HCT116 (cell line): Measurements from ENCODE around the gene PTTG2. TPM values are rescaled to one million over a fixed set of nuclear protein-coding genes. Genes with fewer than 3 reads are reported as not detected.

ENCODE experiments used
- ATAC-seq: fragments of 200-7000 bp; cut with Tn5 transposase; 2 replicates; pipeline ENCODE4 v1.9.1; 2020; ENCODE audit warnings: mild to moderate bottlenecking, moderate library complexity
- BruUV-seq: library from RNA; stranded (reverse); fragments of 400-500 nt; replicated peaks from 2 replicates; lab custom pipeline; 2021; lab: Mats Ljungman, UMichigan
- CTCF ChIA-PET: fragments of 300-600 bp; sonication (Branson Sonifier 250); formaldehyde crosslinking; loops from one replicate; lab custom pipeline; 2021; ENCODE audit warnings: antibody characterized with exemption; lab: Charles Lee
- POLR2A ChIA-PET: fragments of 300-600, 350-600 bp; sonication (Branson Sonifier 250); formaldehyde crosslinking; loops from one replicate; lab custom pipeline; 2021; ENCODE audit warnings: antibody characterized with exemption; lab: Charles Lee
- RAD21 ChIA-PET, 2 experiments: fragments of 300-600 bp; sonication (Branson Sonifier 250); formaldehyde crosslinking; loops; one replicate each; lab custom pipeline; 2023; ENCODE audit warnings: low total read pairs in 2 of 2; ENCODE audit not compliant: uncharacterized antibody in 2 of 2, unreplicated experiment in 2 of 2, low non-redundant PET in 1 of 2; lab: Charles Lee
- DNase-seq: peaks from one replicate; pipeline ENCODE4 v3.0.0-alpha.2; 2010; ENCODE audit warnings: low read depth, low spot score
- H2AFZ ChIP-seq: fragments of 200-600 bp; shearing (Covaris generic), sonication (generic); 2 replicates; pipeline ENCODE4 v1.6.1; 2017; ENCODE audit warnings: low read depth, mixed run types, mixed read lengths, antibody characterized with exemption, low read length; ENCODE audit not compliant: poor library complexity, severe bottlenecking
- H3K27ac ChIP-seq: 2 replicates; pipeline ENCODE4 v1.5.1; 2012; ENCODE audit warnings: low read depth, low read length
- H3K27me3 ChIP-seq: fragments of 200-600 bp; sonication (generic); 2 replicates; pipeline ENCODE4 v1.6.1; 2016; ENCODE audit warnings: mixed run types, low read length, mixed read lengths; ENCODE audit not compliant: insufficient read depth
- H3K36me3 ChIP-seq, 2 experiments: fragments of 200-500 bp in 1 of 2; fragments of 200-600 bp in 1 of 2; sonication (Bioruptor generic) in 1 of 2; sonication (generic) in 1 of 2; 2 replicates each; pipeline versions ENCODE4 v1.5.1 to v1.6.1; 2014 to 2016; ENCODE audit warnings: low read length in 2 of 2, inconsistent platforms in 1 of 2, mixed read lengths in 1 of 2, mixed run types in 1 of 2; ENCODE audit not compliant: insufficient read depth in 2 of 2, control insufficient read depth in 1 of 2
- H3K4me1 ChIP-seq, 2 experiments: fragments of 200-600 bp in 1 of 2; sonication (generic) in 1 of 2; 2 replicates each; pipeline versions ENCODE4 v1.5.1 to v1.6.1; 2012 to 2017; ENCODE audit warnings: low read length in 2 of 2, inconsistent platforms in 1 of 2, mild to moderate bottlenecking in 1 of 2, mixed read lengths in 1 of 2, mixed run types in 1 of 2, moderate library complexity in 1 of 2; ENCODE audit not compliant: insufficient read depth in 2 of 2, control insufficient read depth in 1 of 2
- H3K4me2 ChIP-seq: fragments of 200-600 bp; sonication (generic); 2 replicates; pipeline ENCODE4 v1.6.1; 2017; ENCODE audit warnings: mixed run types, low read length, mixed read lengths
- H3K4me3 ChIP-seq, 2 experiments: fragments of 200-600 bp in 1 of 2; sonication (generic) in 1 of 2; replicated peaks in 1 of 2; 2 replicates each; pipeline ENCODE4 v1.5.1; 2011 to 2016; ENCODE audit warnings: low read length in 2 of 2, control low read depth in 1 of 2, low read depth in 1 of 2, mild to moderate bottlenecking in 1 of 2, mixed read lengths in 1 of 2, mixed run types in 1 of 2
- H3K79me2 ChIP-seq: fragments of 200-600 bp; sonication (generic); 2 replicates; pipeline ENCODE4 v1.6.1; 2017; ENCODE audit warnings: mild to moderate bottlenecking, mixed run types, low read length, moderate library complexity, mixed read lengths; ENCODE audit not compliant: insufficient read depth
- H3K9ac ChIP-seq: fragments of 200-600 bp; sonication (generic); 2 replicates; pipeline ENCODE4 v1.6.1; 2016; ENCODE audit warnings: low read length, mixed read lengths
- H3K9me2 ChIP-seq: fragments of 200-600 bp; sonication (generic), shearing (Covaris generic); 2 replicates; pipeline ENCODE4 v1.6.1; 2017; ENCODE audit warnings: mixed run types, mild to moderate bottlenecking, moderate library complexity; ENCODE audit not compliant: insufficient read depth
- H3K9me3 ChIP-seq, 2 experiments: fragments of 200-500 bp in 1 of 2; fragments of 200-600 bp in 1 of 2; sonication (Bioruptor generic) in 1 of 2; sonication (generic) in 1 of 2; 2 replicates each; pipeline ENCODE4 v1.6.1; 2014 to 2017; ENCODE audit warnings: low read length in 2 of 2, mixed read lengths in 2 of 2, inconsistent platforms in 1 of 2, low read depth in 1 of 2, mild to moderate bottlenecking in 1 of 2, mixed run types in 1 of 2, moderate library complexity in 1 of 2; ENCODE audit not compliant: control insufficient read depth in 1 of 2, insufficient read depth in 1 of 2
- H4K20me1 ChIP-seq: fragments of 200-600 bp; sonication (generic), shearing (Covaris generic); 2 replicates; pipeline ENCODE4 v1.6.1; 2017; ENCODE audit warnings: mixed run types, mild to moderate bottlenecking, moderate library complexity; ENCODE audit not compliant: insufficient read depth
- CBX3 ChIP-seq: IDR thresholded peaks from 2 replicates; pipeline ENCODE4 v1.6.1; 2012; ENCODE audit warnings: low read depth
- CEBPB ChIP-seq: IDR thresholded peaks from 2 replicates; pipeline ENCODE4 v1.6.1; 2012; ENCODE audit warnings: low read depth
- ELF1 ChIP-seq: IDR thresholded peaks from 2 replicates; pipeline ENCODE4 v1.6.1; 2012; ENCODE audit warnings: low read depth, borderline replicate concordance
- FOSL1 ChIP-seq: IDR thresholded peaks from 2 replicates; pipeline ENCODE4 v1.6.1; 2012; ENCODE audit warnings: low read depth
- JUND ChIP-seq: IDR thresholded peaks from 2 replicates; pipeline ENCODE4 v1.6.1; 2012
- POLR2A ChIP-seq: IDR thresholded peaks from 2 replicates; pipeline ENCODE4 v1.7.0; 2011; ENCODE audit warnings: borderline replicate concordance; ENCODE audit not compliant: insufficient read depth, insufficient read length; ENCODE audit errors: extremely low read depth
- POLR2AphosphoS5 ChIP-seq: IDR thresholded peaks from 2 replicates; pipeline ENCODE4 v1.6.1; 2011; ENCODE audit warnings: mild to moderate bottlenecking, low read depth, low read length, moderate library complexity
- RAD21 ChIP-seq: IDR thresholded peaks from 2 replicates; pipeline ENCODE4 v1.6.1; 2012; ENCODE audit warnings: low read depth, mild to moderate bottlenecking
- SIN3A ChIP-seq: IDR thresholded peaks from 2 replicates; pipeline ENCODE4 v1.6.1; 2012; ENCODE audit warnings: low read depth
- SP1 ChIP-seq: IDR thresholded peaks from 2 replicates; pipeline ENCODE4 v1.6.1; 2012; ENCODE audit warnings: low read depth
- YY1 ChIP-seq: IDR thresholded peaks from 2 replicates; pipeline ENCODE4 v1.6.1; 2011; ENCODE audit warnings: low read length, low read depth, moderate library complexity, mild to moderate bottlenecking; ENCODE audit not compliant: insufficient replicate concordance; ENCODE audit errors: extremely low read depth
- ZNF274 ChIP-seq: fragments of 200-500 bp; sonication (Bioruptor generic); IDR thresholded peaks from 2 replicates; pipeline ENCODE4 v1.6.1; 2014; ENCODE audit warnings: mild to moderate bottlenecking, low read depth, low read length, inconsistent platforms
- intact Hi-C: fragments of 100-400 bp; cut with micrococcal nuclease; formaldehyde crosslinking; loops from 2 replicates; pipeline ENCODE4 v1.10.0; 2022
- total RNA-seq: library from RNA; stranded (reverse); gene quantifications from one replicate; pipeline ENCODE4 v1.2.1, GENCODE V29; 2021; ENCODE audit not compliant: unreplicated experiment
- TF ChIP-seq, protein P1 (sequence below): IDR thresholded peaks from 2 replicates; pipeline ENCODE4 v1.6.1; 2011; ENCODE audit warnings: mild to moderate bottlenecking, low read length, moderate library complexity; ENCODE audit not compliant: insufficient replicate concordance; ENCODE audit errors: extremely low read depth
- TF ChIP-seq, protein P2 (sequence below): IDR thresholded peaks from 2 replicates; pipeline ENCODE4 v1.6.1; 2012
- TF ChIP-seq, protein P3 (sequence below): IDR thresholded peaks from 2 replicates; pipeline ENCODE4 v1.6.1; 2012; ENCODE audit warnings: low read depth
- TF ChIP-seq, protein P4 (sequence below): IDR thresholded peaks from 2 replicates; pipeline ENCODE4 v1.6.1; 2012
- TF ChIP-seq, protein P5 (sequence below), 3 experiments: fragments of 200-600 bp in 1 of 3; sonication (generic) in 1 of 3; IDR thresholded peaks in 2 of 3; conservative IDR thresholded peaks in 1 of 3; 2 replicates each; pipeline ENCODE4 v1.5.1; 2012 to 2017; ENCODE audit warnings: low read depth in 2 of 3, low read length in 2 of 3, antibody characterized with exemption in 1 of 3, borderline replicate concordance in 1 of 3, control low read depth in 1 of 3, mild to moderate bottlenecking in 1 of 3, mixed read lengths in 1 of 3, mixed run types in 1 of 3, moderate library complexity in 1 of 3; ENCODE audit not compliant: insufficient read depth in 1 of 3

The PTTG2 gene
- total RNA-seq, 1 experiment from 2014 or later = not detected

GRCh38 chr4:37958932-37959331 lies 1.3 kb upstream of the PTTG2 start (continued):
- TF ChIP-seq, protein P1, sequence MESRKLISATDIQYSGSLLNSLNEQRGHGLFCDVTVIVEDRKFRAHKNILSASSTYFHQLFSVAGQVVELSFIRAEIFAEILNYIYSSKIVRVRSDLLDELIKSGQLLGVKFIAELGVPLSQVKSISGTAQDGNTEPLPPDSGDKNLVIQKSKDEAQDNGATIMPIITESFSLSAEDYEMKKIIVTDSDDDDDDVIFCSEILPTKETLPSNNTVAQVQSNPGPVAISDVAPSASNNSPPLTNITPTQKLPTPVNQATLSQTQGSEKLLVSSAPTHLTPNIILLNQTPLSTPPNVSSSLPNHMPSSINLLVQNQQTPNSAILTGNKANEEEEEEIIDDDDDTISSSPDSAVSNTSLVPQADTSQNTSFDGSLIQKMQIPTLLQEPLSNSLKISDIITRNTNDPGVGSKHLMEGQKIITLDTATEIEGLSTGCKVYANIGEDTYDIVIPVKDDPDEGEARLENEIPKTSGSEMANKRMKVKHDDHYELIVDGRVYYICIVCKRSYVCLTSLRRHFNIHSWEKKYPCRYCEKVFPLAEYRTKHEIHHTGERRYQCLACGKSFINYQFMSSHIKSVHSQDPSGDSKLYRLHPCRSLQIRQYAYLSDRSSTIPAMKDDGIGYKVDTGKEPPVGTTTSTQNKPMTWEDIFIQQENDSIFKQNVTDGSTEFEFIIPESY = no peak
- TF ChIP-seq CBX3 = no peak
- no peak for TF ChIP-seq SIN3A
- TF ChIP-seq FOSL1 = no peak
- TF ChIP-seq YY1 = no peak
- TF ChIP-seq CEBPB = no peak
- TF ChIP-seq ZNF274 = no peak

GRCh38 chr4:37960679-37961450 lies 667 bp downstream of the PTTG2 start:
- H3K36me3 ChIP-seq = no peaks in the 10 kb centered on the region
- H3K4me1 ChIP-seq = peaks cover 0 to 2% of the 10 kb centered on the region in 2 experiments; a peak in 1 of 4 replicates
- no peak overlapping the region for H3K4me2 ChIP-seq
- no peak overlapping the region for H3K9ac ChIP-seq
- no peak overlapping the region for H2AFZ ChIP-seq
- DNase-seq = no peak
- H3K27ac ChIP-seq = no peak overlapping the region
- no peaks in the 10 kb centered on the region for H3K27me3 ChIP-seq
- H3K79me2 ChIP-seq = no peaks in the 10 kb centered on the region
- H3K9me2 ChIP-seq = no peaks in the 10 kb centered on the region
- ChIA-PET RAD21 (no interaction called here), POLR2A (no interaction called here), CTCF (no interaction called here)
- no peak overlapping the region for H3K4me3 ChIP-seq
- intact Hi-C loops = no loop called here
- TF ChIP-seq POLR2A (no peak), SP1 (no peak), SIN3A (no peak), ZNF274 (no peak), RAD21 (no peak), YY1 (no peak), JUND (no peak), ELF1 (no peak), POLR2AphosphoS5 (no peak)
- TF ChIP-seq, protein P2, sequence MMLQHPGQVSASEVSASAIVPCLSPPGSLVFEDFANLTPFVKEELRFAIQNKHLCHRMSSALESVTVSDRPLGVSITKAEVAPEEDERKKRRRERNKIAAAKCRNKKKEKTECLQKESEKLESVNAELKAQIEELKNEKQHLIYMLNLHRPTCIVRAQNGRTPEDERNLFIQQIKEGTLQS = no peak
- TF ChIP-seq, protein P3, sequence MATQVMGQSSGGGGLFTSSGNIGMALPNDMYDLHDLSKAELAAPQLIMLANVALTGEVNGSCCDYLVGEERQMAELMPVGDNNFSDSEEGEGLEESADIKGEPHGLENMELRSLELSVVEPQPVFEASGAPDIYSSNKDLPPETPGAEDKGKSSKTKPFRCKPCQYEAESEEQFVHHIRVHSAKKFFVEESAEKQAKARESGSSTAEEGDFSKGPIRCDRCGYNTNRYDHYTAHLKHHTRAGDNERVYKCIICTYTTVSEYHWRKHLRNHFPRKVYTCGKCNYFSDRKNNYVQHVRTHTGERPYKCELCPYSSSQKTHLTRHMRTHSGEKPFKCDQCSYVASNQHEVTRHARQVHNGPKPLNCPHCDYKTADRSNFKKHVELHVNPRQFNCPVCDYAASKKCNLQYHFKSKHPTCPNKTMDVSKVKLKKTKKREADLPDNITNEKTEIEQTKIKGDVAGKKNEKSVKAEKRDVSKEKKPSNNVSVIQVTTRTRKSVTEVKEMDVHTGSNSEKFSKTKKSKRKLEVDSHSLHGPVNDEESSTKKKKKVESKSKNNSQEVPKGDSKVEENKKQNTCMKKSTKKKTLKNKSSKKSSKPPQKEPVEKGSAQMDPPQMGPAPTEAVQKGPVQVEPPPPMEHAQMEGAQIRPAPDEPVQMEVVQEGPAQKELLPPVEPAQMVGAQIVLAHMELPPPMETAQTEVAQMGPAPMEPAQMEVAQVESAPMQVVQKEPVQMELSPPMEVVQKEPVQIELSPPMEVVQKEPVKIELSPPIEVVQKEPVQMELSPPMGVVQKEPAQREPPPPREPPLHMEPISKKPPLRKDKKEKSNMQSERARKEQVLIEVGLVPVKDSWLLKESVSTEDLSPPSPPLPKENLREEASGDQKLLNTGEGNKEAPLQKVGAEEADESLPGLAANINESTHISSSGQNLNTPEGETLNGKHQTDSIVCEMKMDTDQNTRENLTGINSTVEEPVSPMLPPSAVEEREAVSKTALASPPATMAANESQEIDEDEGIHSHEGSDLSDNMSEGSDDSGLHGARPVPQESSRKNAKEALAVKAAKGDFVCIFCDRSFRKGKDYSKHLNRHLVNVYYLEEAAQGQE = no peak
- TF ChIP-seq, protein P4, sequence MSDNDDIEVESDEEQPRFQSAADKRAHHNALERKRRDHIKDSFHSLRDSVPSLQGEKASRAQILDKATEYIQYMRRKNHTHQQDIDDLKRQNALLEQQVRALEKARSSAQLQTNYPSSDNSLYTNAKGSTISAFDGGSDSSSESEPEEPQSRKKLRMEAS = no peak
- TF ChIP-seq, protein P5, sequence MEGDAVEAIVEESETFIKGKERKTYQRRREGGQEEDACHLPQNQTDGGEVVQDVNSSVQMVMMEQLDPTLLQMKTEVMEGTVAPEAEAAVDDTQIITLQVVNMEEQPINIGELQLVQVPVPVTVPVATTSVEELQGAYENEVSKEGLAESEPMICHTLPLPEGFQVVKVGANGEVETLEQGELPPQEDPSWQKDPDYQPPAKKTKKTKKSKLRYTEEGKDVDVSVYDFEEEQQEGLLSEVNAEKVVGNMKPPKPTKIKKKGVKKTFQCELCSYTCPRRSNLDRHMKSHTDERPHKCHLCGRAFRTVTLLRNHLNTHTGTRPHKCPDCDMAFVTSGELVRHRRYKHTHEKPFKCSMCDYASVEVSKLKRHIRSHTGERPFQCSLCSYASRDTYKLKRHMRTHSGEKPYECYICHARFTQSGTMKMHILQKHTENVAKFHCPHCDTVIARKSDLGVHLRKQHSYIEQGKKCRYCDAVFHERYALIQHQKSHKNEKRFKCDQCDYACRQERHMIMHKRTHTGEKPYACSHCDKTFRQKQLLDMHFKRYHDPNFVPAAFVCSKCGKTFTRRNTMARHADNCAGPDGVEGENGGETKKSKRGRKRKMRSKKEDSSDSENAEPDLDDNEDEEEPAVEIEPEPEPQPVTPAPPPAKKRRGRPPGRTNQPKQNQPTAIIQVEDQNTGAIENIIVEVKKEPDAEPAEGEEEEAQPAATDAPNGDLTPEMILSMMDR (IDR thresholded peaks at IDR 0.05 in 2 of 3, conservative IDR thresholded peaks at IDR 0.05 in 1 of 3; ENCODE audit: borderline replicate concordance in 1 of 3, insufficient read depth in 1 of 3, low read depth in 2 of 3, low read length in 2 of 3) = no peak
- no TSS peak for BruUV-seq
- H4K20me1 ChIP-seq = no peaks in the 10 kb centered on the region
- no peak for ATAC-seq
- no peaks in the 10 kb centered on the region for H3K9me3 ChIP-seq
